ENCODE measurements around the gene THAP11. TPM values are rescaled to one million over a fixed set of nuclear protein-coding genes. Genes with fewer than 3 reads are reported as not detected.
A peak's percentile ranks its signal among the peaks of the same experiment; 100 is the strongest.

Gene THAP11
- total and polyA plus RNA-seq, 12 donors, result 6.0 to 41.3 (median 25.5) TPM

- no peak for TF ChIP-seq CTCF (IDR thresholded peaks at IDR 0.05)
- ATAC-seq, result peak; percentile 1 to 32 (median 4)
- peak overlapping the region in 9 of 10 donors; percentile 77 to 94 (median 87) for H3K27ac ChIP-seq
- no peak for DNase-seq
- peak overlapping the region; percentile 54 to 100 (median 91) for H3K4me3 ChIP-seq
- no peaks in the 10 kb centered on the region for H3K9me3 ChIP-seq
- H3K4me1 ChIP-seq, result peaks cover 8 to 46% (median 26%) of the 10 kb centered on the region in 9 donors
- H3K36me3 ChIP-seq, result peaks cover 0 to 40% (median 4%) of the 10 kb centered on the region in 9 donors
- no peaks in the 10 kb centered on the region for H3K27me3 ChIP-seq
- WGBS, 2 donors, result 1% methylated on average over 26 of the region's 26 CpGs
- intact Hi-C loops (cut with DNase I), result loop anchor here in 8 of 10 donors (1.0 to 10.0 kb wide), 7 partner anchors 36 to 139 kb away; partner anchors contain the start of genes GFOD2 (in 2 of the 8), THAP11 (in 2 of the 8), C16orf86 (in 1 of the 8) and CENPT (in 1 of the 8)
These were observed 36.2 kb upstream of the THAP11 start for GRCh38 chr16:67805718-67806427.

- Histone ChIP-seq H3K27me3 (no peaks in the 10 kb centered on the region), H3K4me1 (peaks cover 8 to 39% (median 20%) of the 10 kb centered on the region in 9 donors), H3K27ac (peak within 1 kb of the TSS in 9 of 10 donors; percentile 77 to 94 (median 87)), H3K4me3 (peak within 1 kb of the TSS; percentile 54 to 100 (median 91)), H3K9me3 (no peaks in the 10 kb centered on the region), H3K36me3 (peaks cover 0 to 33% (median 4%) of the 10 kb centered on the region in 9 donors)
- 0% methylated on average over 52 to 54 of the region's 54 CpGs for WGBS, 2 donors
- peak; percentile 95 to 98 for DNase-seq
- TF ChIP-seq CTCF (IDR thresholded peaks at IDR 0.05), result no peak
- ATAC-seq, result peak; percentile 97 to 99 (median 98)
- intact Hi-C loops (cut with DNase I), result loop anchor here in 8 of 10 donors (1.0 to 10.0 kb wide), 7 partner anchors 36 to 139 kb away; partner anchors contain the start of genes GFOD2 (in 2 of the 8), THAP11 (in 2 of the 8), C16orf86 (in 1 of the 8) and CENPT (in 1 of the 8)
These were observed 35.5 kb upstream of the THAP11 start, which contains the start of the genes RANBP10 and TSNAXIP1 for GRCh38 chr16:67806428-67807147. TSS of gene RANBP10 (minus strand) at chr16:67806560. CDS start at chr16:67806536, 24 bp downstream. TSS of gene TSNAXIP1 (plus strand) at chr16:67806889. CDS start at chr16:67807150, 261 bp downstream.

DNA sequence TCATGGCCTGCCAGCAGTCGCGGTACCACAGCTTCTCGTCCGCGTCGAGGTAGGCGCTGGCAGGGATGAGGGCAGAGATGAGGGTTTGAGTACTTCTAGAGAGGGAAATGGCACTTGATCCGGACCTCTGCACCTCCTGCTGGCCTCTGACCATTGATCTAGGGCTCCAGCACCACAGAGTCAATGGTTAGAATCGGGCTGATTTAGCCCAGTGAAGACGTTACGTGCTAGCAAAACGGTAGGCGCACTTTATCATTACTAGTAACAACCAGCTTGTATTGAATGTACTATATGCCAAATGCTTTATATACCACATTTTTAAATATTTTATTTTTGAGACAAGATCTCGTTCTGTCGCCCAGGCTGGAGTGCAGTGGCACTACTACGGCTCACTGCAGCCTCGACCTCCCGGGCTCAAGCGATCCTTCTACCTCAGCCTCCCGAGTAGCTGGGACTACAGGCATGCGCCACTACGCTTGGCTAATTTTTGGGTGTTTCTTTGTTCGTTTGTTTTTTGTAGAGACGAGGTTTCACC, 34.9 kb upstream of the THAP11 start:
- Histone ChIP-seq H3K27ac (peak overlapping the region in 9 of 10 donors; percentile 51 to 94 (median 87)), H3K36me3 (peaks cover 0 to 27% (median 4%) of the 10 kb centered on the region in 9 donors), H3K4me1 (peaks cover 8 to 32% (median 18%) of the 10 kb centered on the region in 9 donors), H3K9me3 (no peaks in the 10 kb centered on the region), H3K27me3 (no peaks in the 10 kb centered on the region), H3K4me3 (peak overlapping the region; percentile 19 to 100 (median 86))
- ATAC-seq (peak in 1 of 8 donors; percentile 1), DNase-seq (no peak)
- peak in 4 of 9 donors; percentile 31 to 41 (median 34) for TF ChIP-seq CTCF (IDR thresholded peaks at IDR 0.05)
- intact Hi-C loops (cut with DNase I), result loop anchor here in 8 of 10 donors (5.0 to 10.0 kb wide), 6 partner anchors 35 to 140 kb away; partner anchors contain the start of genes THAP11 (in 2 of the 8), C16orf86 (in 1 of the 8), CENPT (in 1 of the 8) and ENKD1 (in 1 of the 8)
- WGBS, 2 donors, result 32 to 33% methylated on average over 24 of the region's 24 CpGs

All from heart right ventricle (tissue), 16 donors.